K562 treated with DMSO at 1 percent for 24 hours (cell line): ENCODE measurements around the gene SLC35G6. TPM values are rescaled to one million over a fixed set of nuclear protein-coding genes. Genes with fewer than 3 reads are reported as not detected.

Source experiments
- total RNA-seq: library from RNA; unstranded; fragments of 300-600 nt; gene quantifications from 2 replicates; pipeline ENCODE4 v1.2.3, GENCODE V29; 2022; ENCODE audit warnings: low read depth; ENCODE audit not compliant: insufficient read depth

SLC35G6 gene
- not detected in 2 replicates for total RNA-seq

GRCh38 chr17:7481275-7481674 lies at the start of gene SLC35G6:
TSS of gene SLC35G6 (plus strand) at chr17:7481446. CDS start at chr17:7481517, 71 bp downstream.

DNA sequence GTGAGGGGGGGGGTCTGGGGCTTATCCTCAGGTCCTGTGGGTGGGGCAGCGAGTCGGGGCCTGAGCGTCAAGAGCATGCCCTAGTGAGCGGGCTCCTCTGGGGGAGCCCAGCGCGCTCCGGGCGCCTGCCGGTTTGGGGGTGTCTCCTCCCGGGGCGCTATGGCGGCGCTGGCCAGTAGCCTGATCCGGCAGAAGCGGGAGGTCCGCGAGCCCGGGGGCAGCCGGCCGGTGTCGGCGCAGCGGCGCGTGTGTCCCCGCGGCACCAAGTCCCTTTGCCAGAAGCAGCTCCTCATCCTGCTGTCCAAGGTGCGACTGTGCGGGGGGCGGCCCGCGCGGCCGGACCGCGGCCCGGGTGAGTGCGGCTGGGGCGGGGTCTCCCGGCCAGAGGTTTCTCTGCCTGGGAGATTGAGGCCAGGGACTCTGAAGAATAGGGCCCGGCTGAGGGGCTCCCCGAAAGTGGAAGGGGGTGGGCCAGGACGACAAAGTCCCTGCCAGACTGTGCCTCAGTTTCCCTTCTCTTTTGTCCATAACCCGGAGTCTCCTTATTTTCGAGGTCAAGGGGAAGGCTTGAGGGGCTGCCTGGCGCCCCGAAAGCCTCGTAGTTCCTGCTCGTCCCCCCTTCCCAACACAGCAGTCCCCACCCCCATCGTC lies 41.7 kb upstream of the SLC35G6 start, which contains the start of gene FGF11:
FGF11 (plus strand) TSS at position 51 of the 651 bp plus-strand sequence; CDS start at position 160, 109 bp downstream.

DNA sequence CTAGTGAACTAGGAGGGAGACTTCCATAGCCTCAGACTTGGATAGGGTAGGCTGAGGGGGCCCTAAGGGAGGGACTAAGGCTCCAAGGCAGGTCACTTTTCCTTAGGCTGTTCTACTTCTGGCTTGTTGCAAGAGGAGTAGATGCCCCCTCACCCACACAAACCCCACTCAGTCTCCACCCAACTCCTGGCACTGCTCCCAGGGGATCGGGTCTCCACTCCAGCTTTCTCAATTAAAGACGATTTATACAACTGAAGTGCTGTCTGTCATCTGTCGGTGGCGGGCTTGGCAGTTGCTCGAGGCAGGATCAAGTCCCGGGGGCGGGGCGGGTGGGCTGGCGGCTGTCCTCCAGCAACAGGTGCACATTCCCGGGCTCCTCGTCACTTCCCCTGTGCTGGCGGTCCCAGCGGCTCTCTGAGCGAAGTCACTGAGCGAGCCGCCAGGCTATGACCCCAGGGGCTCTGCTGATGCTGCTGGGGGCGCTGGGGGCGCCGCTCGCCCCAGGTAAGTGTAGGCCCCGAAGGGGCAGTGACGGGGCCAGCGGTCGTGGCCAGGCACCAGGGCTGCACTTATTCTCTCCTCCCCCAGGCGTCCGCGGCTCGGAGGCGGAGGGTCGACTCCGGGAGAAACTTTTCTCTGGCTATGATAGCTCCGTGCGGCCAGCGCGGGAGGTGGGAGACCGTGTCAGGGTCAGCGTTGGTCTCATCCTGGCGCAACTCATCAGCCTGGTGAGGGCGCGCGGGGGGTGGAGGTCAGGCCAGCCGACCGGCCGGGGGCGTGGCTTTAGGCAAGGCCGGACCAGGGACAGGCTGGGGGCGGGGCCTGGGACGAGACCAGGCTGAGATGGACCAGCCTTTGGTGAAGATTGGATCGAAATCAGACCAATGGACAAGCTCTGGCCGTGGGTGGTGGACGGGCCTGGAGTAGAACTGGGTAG lies 36.3 kb upstream of the SLC35G6 start, which contains the start of gene CHRNB1:
CHRNB1 (plus strand) TSS at position 380 of the 937 bp plus-strand sequence; CDS start at position 447, 67 bp downstream.

DNA sequence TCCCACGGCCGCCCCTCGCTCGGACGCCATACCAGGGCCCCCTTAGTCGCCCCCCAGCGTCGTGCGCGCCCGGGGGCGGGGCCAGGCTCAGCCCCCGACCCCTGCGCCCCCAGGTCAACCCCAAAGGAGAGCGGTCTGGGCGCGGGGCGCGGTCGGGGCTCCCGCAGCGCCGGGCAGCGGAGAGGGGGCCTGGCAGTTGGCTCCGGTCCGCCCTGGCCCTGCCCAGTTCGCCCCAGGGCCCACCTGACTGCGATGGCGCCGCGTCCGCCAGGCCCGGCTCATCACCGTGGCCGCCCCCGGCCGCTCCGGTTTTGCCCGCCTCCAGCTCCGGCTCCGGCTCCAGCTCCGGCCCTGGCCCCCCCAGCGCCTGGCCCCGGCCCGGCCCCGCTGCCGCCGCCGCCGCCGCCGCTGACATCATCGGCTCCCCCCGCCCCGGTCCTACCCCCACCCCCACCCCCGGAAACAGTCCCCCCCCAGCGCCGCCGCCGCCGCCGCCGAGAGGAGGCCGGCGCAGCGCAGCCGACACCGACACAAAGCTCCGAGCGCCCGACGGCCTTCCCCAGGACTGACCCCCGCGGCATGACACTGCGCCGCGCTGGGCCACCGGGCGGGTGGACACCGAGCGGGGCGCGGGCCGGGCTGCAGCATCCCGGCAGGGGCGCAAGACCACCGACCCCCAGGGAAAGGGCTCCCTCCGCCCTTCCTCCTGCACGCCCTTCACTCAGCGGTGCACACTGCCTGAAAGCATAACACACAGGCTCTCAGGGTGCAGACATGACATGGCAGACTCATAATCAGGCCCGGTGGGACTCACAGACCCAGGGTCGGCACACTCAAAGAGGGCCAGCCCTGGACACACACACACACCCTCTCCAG lies 1.8 kb upstream of the SLC35G6 start, which contains the start of gene ZBTB4:
ZBTB4 (minus strand) TSS at position 419 of the 876 bp plus-strand sequence. CDS start 12,830 bp downstream, outside the sequence.

GRCh38 chr17:7484067-7484918 lies 3.0 kb downstream of the SLC35G6 start, which contains the start of gene POLR2A:
TSS of gene POLR2A (plus strand) at chr17:7484366.

Other genes starting within 250 kb of the SLC35G6 start
- 55.4 and 59.5 TPM in 2 replicates for gene DVL2, start 246.9 kb upstream of the SLC35G6 start, total RNA-seq
- gene PHF23, start 242.0 kb upstream of the SLC35G6 start, total RNA-seq = 26.9 and 30.4 TPM in 2 replicates
- 267 and 288 TPM in 2 replicates for gene GABARAP, start 239.0 kb upstream of the SLC35G6 start, total RNA-seq
- gene CTDNEP1, start 229.7 kb upstream of the SLC35G6 start, total RNA-seq = 70.4 and 74.9 TPM in 2 replicates
- 54.3 and 56.3 TPM in 2 replicates for gene ELP5, start 229.2 kb upstream of the SLC35G6 start, total RNA-seq
- 19.6 and 20.2 TPM in 2 replicates for gene CLDN7, start 219.0 kb upstream of the SLC35G6 start, total RNA-seq
- gene SLC2A4, start 199.7 kb upstream of the SLC35G6 start, total RNA-seq = 0.39 and 0.63 TPM in 2 replicates
- not detected in 2 replicates for gene YBX2, start 186.8 kb upstream of the SLC35G6 start, total RNA-seq
- 333 and 343 TPM in 2 replicates for gene EIF5A, start 173.8 kb upstream of the SLC35G6 start, total RNA-seq
- gene GPS2, start 166.1 kb upstream of the SLC35G6 start, total RNA-seq = 64.3 and 71.2 TPM in 2 replicates
- gene NEURL4, start 152.1 kb upstream of the SLC35G6 start, total RNA-seq = 15.7 and 18.8 TPM in 2 replicates
- gene ACAP1, start 144.9 kb upstream of the SLC35G6 start, total RNA-seq = 2.6 and 6.1 TPM in 2 replicates
- gene KCTD11, start 129.3 kb upstream of the SLC35G6 start, total RNA-seq = 7.3 and 8.6 TPM in 2 replicates
- not detected in 2 replicates for gene TMEM95, start 126.3 kb upstream of the SLC35G6 start, total RNA-seq
- gene TNK1, start 100.4 kb upstream of the SLC35G6 start, total RNA-seq = 7.3 and 8.8 TPM in 2 replicates
- 11.9 and 13.9 TPM in 2 replicates for gene PLSCR3, start 86.9 kb upstream of the SLC35G6 start, total RNA-seq
- gene TMEM256, start 77.3 kb upstream of the SLC35G6 start, total RNA-seq = 67.8 and 69.3 TPM in 2 replicates
- 14.2 and 14.9 TPM in 2 replicates for gene NLGN2, start 73.6 kb upstream of the SLC35G6 start, total RNA-seq
- gene SPEM1, start 61.1 kb upstream of the SLC35G6 start, total RNA-seq = not detected in 2 replicates
- not detected in 2 replicates for gene SPEM2, start 55.8 kb upstream of the SLC35G6 start, total RNA-seq
- gene SPEM3, start 52.6 kb upstream of the SLC35G6 start, total RNA-seq = not detected in 2 replicates
- 14.7 and 16.9 TPM in 2 replicates for gene TMEM102, start 46.0 kb upstream of the SLC35G6 start, total RNA-seq
- gene FGF11, start 41.9 kb upstream of the SLC35G6 start, total RNA-seq = 6.3 and 7.5 TPM in 2 replicates
- 12.6 and 14.0 TPM in 2 replicates for gene CHRNB1, start 36.4 kb upstream of the SLC35G6 start, total RNA-seq
- 5.5 and 5.6 TPM in 2 replicates for gene ZBTB4, start 1.8 kb upstream of the SLC35G6 start, total RNA-seq
- gene POLR2A, start 2.9 kb downstream of the SLC35G6 start, total RNA-seq = 81.8 and 97.0 TPM in 2 replicates
- gene TNFSF12, start 67.6 kb downstream of the SLC35G6 start, total RNA-seq = 0.58 and 1.4 TPM in 2 replicates
- 1.5 and 2.0 TPM in 2 replicates for gene TNFSF13, start 77.3 kb downstream of the SLC35G6 start, total RNA-seq
- gene SENP3, start 80.5 kb downstream of the SLC35G6 start, total RNA-seq = 42.9 and 47.5 TPM in 2 replicates
- 31.3 and 38.5 TPM in 2 replicates for gene CD68, start 98.2 kb downstream of the SLC35G6 start, total RNA-seq
- gene MPDU1, start 102.4 kb downstream of the SLC35G6 start, total RNA-seq = 81.0 and 84.2 TPM in 2 replicates
- 3.9 and 4.4 TPM in 2 replicates for gene SOX15, start 108.6 kb downstream of the SLC35G6 start, total RNA-seq
- gene FXR2, start 133.5 kb downstream of the SLC35G6 start, total RNA-seq = 71.8 and 73.7 TPM in 2 replicates
- 62.8 TPM in 2 replicates for gene SAT2, start 146.4 kb downstream of the SLC35G6 start, total RNA-seq
- 0.68 and 0.93 TPM in 2 replicates for gene SHBG, start 148.7 kb downstream of the SLC35G6 start, total RNA-seq
- 4.5 and 5.6 TPM in 2 replicates for gene ATP1B2, start 169.5 kb downstream of the SLC35G6 start, total RNA-seq
- 4.8 and 6.3 TPM in 2 replicates for gene TP53, start 206.0 kb downstream of the SLC35G6 start, total RNA-seq
- 47.2 and 47.5 TPM in 2 replicates for gene WRAP53, start 207.0 kb downstream of the SLC35G6 start, total RNA-seq
- gene EFNB3, start 223.8 kb downstream of the SLC35G6 start, total RNA-seq = 0.10 TPM in 1 of 2 replicates, not detected in the other
- gene DNAH2, start 236.3 kb downstream of the SLC35G6 start, total RNA-seq = not detected in 2 replicates